Aorta (tissue), 5 donors: ENCODE measurements around the gene EHF. TPM values are rescaled to one million over a fixed set of nuclear protein-coding genes. Genes with fewer than 3 reads are reported as not detected.

Source experiments
- ATAC-seq: fragments of 200-7000 bp; cut with Tn5 transposase; one replicate; pipeline ENCODE4 v1.9.1; 2022; ENCODE audit warnings: moderate library complexity; ENCODE audit not compliant: low FRiP score
- DNase-seq, 2 donors: peaks; one replicate each; pipeline ENCODE4 v3.0.0-alpha.2; 2020
- H3K27ac ChIP-seq, 2 donors: one replicate each; pipeline ENCODE4 v1.5.1; 2013; ENCODE audit warnings: low read length in 2 of 2, mild to moderate bottlenecking in 2 of 2, moderate library complexity in 2 of 2, control low read depth in 1 of 2, inconsistent platforms in 1 of 2, low read depth in 1 of 2
- H3K27me3 ChIP-seq, 2 donors: one replicate each; pipeline ENCODE4 v1.6.1; 2013; ENCODE audit warnings: control low read depth in 1 of 2, low read length in 1 of 2, mild to moderate bottlenecking in 1 of 2, moderate library complexity in 1 of 2; ENCODE audit not compliant: insufficient read depth in 2 of 2, control insufficient read depth in 1 of 2
- H3K36me3 ChIP-seq, 2 donors: one replicate each; pipeline ENCODE4 v1.6.1; 2013; ENCODE audit warnings: control low read depth in 1 of 2, low read length in 1 of 2, mild to moderate bottlenecking in 1 of 2; ENCODE audit not compliant: insufficient read depth in 2 of 2, control insufficient read depth in 1 of 2
- H3K4me1 ChIP-seq, 2 donors: one replicate each; pipeline ENCODE4 v1.6.1; 2013; ENCODE audit warnings: low read length in 2 of 2, control low read depth in 1 of 2, mild to moderate bottlenecking in 1 of 2, moderate library complexity in 1 of 2; ENCODE audit not compliant: insufficient read depth in 2 of 2, control insufficient read depth in 1 of 2
- H3K4me3 ChIP-seq, 2 donors: one replicate each; pipeline ENCODE4 v1.5.1; 2013; ENCODE audit warnings: low read length in 2 of 2, control low read depth in 1 of 2, mild to moderate bottlenecking in 1 of 2
- H3K9me3 ChIP-seq: one replicate; pipeline ENCODE4 v1.6.1; 2013; ENCODE audit warnings: mild to moderate bottlenecking, low read length; ENCODE audit not compliant: control insufficient read depth
- WGBS, 2 donors: extraction: QIAGEN DNeasy Blood & Tissue Kit; methylation state at CpG; one replicate each; pipeline ENCODE4 v1.1.7; 2013; 5-methylcytosine and 5-hydroxymethylcytosine counted together
- intact Hi-C, 2 donors: fragments of 100-400 bp; cut with DNase I; formaldehyde crosslinking; loops; one replicate each; pipeline versions ENCODE4 v1.14.2 to v1.15.0; 2022
- polyA plus RNA-seq, 2 donors: library from polyadenylated mRNA; stranded (reverse); fragments of 200-250 nt; gene quantifications; one replicate each; pipeline ENCODE4 v1.2.3, GENCODE V29; 2013
- total RNA-seq, 2 donors: library from RNA; stranded (reverse); fragmentation: NEBNext Ultra II Directional; extraction: Animal tissue kit (Norgen Biotek cat#: 25700); gene quantifications; one replicate each; pipeline ENCODE4 v1.2.1, GENCODE V29; 2021
- donor health status: healthy with polysubstance abuse.
- donor health status: Bipolar disorder and iron deficiency.
- donor health status: DM: no; HTN: no; CAD: no.
- donor health status: DM: no; HTN: no; CAD: no.
- donor health status: DM: yes; HTN: yes; CAD: no.

EHF gene
- total and polyA plus RNA-seq, 4 donors = 0.36 to 8.5 (median 0.75) TPM; not detected in 1

DNA sequence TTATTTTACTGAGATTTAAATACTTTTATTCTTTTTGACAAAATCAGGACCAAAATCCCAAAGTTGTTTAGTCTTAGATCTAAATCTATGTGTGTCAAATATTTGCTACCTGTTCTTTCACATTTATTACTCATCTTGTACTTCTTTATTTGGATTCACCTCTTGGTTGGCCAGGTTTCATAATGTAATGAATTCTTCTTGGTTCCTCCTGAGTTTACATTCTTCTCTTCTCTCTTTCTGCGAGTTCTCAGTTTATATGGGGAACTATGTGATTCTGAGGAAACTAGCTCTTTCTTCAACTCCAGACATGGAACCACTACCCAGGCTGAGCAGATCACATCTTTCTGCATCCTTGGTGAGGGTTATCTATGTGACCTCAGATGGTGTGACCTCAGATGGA, 50.2 kb downstream of the EHF start:
- Histone ChIP-seq H3K9me3 (no peaks in the 10 kb centered on the region), H3K27me3 (peaks cover 0 to 6% of the 10 kb centered on the region in 2 donors), H3K27ac (no peak overlapping the region), H3K36me3 (no peaks in the 10 kb centered on the region), H3K4me1 (no peaks in the 10 kb centered on the region), H3K4me3 (no peak overlapping the region)
- intact Hi-C loops = no loop called here
- DNase-seq = no peak
- no peak for ATAC-seq
- WGBS, 2 donors = 78 to 88% methylated on average over 1 of the region's 1 CpG

DNA sequence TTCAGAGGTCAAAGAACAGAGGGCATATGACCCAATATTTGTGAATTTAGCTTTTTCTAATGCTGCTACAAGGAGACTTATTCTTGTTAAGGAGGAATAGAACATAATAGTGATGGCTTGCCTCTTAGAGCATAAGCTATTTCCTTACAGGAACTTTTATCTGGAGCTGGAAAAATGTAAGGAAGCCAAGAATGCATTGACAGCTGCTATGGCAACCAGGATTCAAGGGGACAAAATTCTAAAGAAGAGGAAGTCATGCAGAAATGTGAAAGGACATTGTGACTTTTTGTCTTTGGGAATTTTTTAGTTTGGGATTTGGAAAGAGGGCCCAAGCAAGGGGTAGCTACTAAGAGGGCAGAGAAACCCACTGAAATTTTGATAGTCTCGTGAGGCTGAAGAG, 51.1 kb downstream of the EHF start:
- intact Hi-C loops = no loop called here
- H3K36me3 ChIP-seq = no peaks in the 10 kb centered on the region
- WGBS, 2 donors = 51 to 57% methylated on average over 1 of the region's 1 CpG
- H3K9me3 ChIP-seq = no peaks in the 10 kb centered on the region
- no peak for DNase-seq
- no peak overlapping the region for H3K4me3 ChIP-seq
- H3K27ac ChIP-seq = no peak overlapping the region
- H3K27me3 ChIP-seq = peaks cover 0 to 6% of the 10 kb centered on the region in 2 donors
- ATAC-seq = no peak
- H3K4me1 ChIP-seq = no peaks in the 10 kb centered on the region

DNA sequence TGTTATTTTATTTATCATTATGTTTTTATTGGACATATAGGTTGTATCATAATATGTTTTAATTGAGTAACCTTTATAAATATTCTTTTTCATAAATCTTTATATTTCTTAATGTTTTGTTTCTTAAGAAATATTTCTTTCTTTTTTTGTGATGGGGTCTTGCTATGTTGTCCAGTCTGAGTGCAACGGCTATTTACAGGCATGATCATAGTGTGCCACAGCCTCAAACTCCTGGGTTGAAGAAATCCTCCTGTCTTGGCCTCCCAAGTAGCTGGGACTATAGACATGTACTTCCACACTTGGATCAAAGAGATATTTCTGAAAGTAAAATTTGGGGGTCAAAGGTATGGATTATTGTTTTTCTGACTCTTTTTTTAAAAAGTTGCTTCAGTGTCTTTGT, 53.1 kb downstream of the EHF start:
- H3K9me3 ChIP-seq = no peaks in the 10 kb centered on the region
- H3K27ac ChIP-seq = no peak overlapping the region
- no peak overlapping the region for H3K4me3 ChIP-seq
- no peak for ATAC-seq
- H3K27me3 ChIP-seq = peaks cover 0 to 2% of the 10 kb centered on the region in 2 donors
- 0 to 90% methylated on average over 1 of the region's 1 CpG for WGBS, 2 donors
- no peak for DNase-seq
- H3K4me1 ChIP-seq = no peaks in the 10 kb centered on the region
- intact Hi-C loops = no loop called here
- H3K36me3 ChIP-seq = no peaks in the 10 kb centered on the region

DNA sequence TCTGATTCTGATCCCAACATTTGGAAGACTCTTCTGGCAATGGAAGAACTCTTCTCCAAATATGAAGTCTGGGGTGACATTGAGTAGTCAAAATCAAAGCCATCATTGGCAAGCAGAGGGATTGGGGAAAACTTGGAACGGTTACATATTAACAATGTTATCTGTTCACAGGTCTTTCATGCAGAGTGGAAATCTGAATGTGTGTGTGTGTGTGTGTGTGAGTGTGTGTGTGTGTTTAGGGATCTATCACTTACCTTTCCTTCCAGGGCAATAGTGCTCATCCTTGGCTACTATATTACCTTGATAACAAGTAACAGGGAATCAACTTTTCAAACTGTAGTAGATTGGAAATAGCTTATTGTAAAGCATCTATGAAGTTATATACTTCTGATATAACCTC, 55.3 kb downstream of the EHF start:
- no peak overlapping the region for H3K4me3 ChIP-seq
- peaks cover 0 to 1% of the 10 kb centered on the region in 2 donors for H3K27me3 ChIP-seq
- H3K4me1 ChIP-seq = no peaks in the 10 kb centered on the region
- H3K27ac ChIP-seq = no peak overlapping the region
- peaks cover under 1% of the 10 kb centered on the region for H3K9me3 ChIP-seq
- no peak for DNase-seq
- 84 to 87% methylated on average over 1 of the region's 1 CpG for WGBS, 2 donors
- no peaks in the 10 kb centered on the region for H3K36me3 ChIP-seq
- intact Hi-C loops = no loop called here
- ATAC-seq = no peak

DNA sequence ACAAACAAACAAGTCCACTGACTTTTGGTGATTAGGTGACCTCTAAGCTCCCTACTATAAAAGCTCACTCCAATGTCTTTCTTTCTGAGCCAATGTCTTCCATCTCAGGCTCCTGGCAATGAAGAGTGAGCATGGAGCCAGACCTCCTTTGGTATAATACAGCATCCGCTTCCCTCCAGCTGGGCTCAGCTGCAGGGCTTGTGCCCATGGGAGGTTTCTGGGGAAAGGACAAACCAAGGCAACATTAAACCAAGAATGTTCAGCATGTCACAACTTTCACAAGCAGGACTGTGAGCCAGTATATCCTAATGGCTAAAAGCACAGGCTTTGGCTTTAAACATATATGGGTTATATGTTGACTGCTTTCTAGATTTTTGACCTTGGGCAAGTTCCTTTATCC, 58.8 kb downstream of the EHF start:
- H3K27me3 ChIP-seq = peaks cover 0 to 1% of the 10 kb centered on the region in 2 donors
- intact Hi-C loops = no loop called here
- DNase-seq (no peak), ATAC-seq (no peak)
- peaks cover 1% of the 10 kb centered on the region for H3K9me3 ChIP-seq
- no peak overlapping the region for H3K4me3 ChIP-seq
- WGBS, 2 donors = 85 to 93% methylated on average over 1 of the region's 1 CpG
- no peaks in the 10 kb centered on the region for H3K4me1 ChIP-seq
- no peaks in the 10 kb centered on the region for H3K36me3 ChIP-seq
- H3K27ac ChIP-seq = no peak overlapping the region

DNA sequence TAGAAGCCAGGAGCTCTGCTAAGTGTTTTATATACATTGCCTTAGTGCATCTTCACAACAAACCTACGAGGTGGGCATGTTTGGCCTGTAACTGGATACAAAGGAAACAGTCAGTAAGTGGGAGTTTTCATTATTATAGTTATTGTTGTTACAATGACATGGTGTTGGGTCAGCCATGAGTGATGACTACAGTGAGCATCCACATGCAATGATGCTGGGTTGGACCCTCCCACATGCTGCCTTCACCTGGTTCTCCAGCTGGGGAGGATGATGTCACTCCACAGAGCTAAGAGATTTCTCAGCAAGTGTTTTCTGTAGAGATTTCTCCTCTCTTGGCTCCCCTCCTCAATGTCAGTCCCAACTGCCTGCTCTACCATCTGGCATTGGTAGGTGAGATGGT, 59.3 kb downstream of the EHF start:
- 48 to 57% methylated on average over 1 of the region's 1 CpG for WGBS, 2 donors
- no peak for ATAC-seq

DNA sequence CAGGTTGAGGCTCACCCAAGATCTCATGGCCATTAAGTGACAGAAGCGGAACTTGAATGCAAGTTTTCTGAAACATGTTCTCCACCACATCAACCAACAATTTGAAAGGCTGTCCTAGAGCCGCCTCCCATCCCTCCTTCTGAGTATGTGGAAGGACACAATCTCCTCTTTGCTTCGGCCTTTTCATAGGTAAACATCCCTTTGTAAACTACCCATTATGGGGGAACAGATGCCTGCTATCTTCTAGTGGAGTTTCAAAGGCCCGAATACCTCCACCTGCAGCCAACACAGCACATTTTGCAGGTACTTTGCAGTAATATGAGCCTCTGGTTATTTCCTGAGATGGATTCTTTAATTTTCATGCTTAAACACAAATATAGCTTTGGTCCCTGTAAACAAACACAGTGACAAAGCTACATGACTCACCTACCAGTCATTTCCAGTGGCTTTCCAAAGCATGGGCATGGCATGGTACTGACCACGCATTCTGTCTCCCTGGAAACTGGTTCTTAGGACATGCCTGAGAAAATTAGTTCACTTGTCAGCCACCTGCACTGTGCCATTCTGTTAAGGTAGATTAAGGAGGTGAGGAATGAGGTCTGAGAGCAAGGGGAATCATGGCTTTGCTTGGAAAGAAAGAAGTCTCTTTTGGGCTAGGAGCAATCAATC, 60.2 kb downstream of the EHF start:
- no peaks in the 10 kb centered on the region for H3K36me3 ChIP-seq
- no peak overlapping the region for H3K4me3 ChIP-seq
- 82 to 84% methylated on average over 5 of the region's 5 CpGs for WGBS, 2 donors
- peaks cover 1% of the 10 kb centered on the region for H3K9me3 ChIP-seq
- intact Hi-C loops = no loop called here
- H3K4me1 ChIP-seq = no peaks in the 10 kb centered on the region
- no peak for DNase-seq
- ATAC-seq = no peak
- peaks cover 0 to 1% of the 10 kb centered on the region in 2 donors for H3K27me3 ChIP-seq
- no peak overlapping the region for H3K27ac ChIP-seq

More for the DNA sequence above, 59.3 kb downstream of the EHF start:
- Histone ChIP-seq H3K27ac (no peak overlapping the region), H3K27me3 (peaks cover 0 to 1% of the 10 kb centered on the region in 2 donors), H3K4me3 (no peak overlapping the region), H3K9me3 (peaks cover 1% of the 10 kb centered on the region), H3K36me3 (no peaks in the 10 kb centered on the region), H3K4me1 (no peaks in the 10 kb centered on the region)
- no peak for DNase-seq
- intact Hi-C loops = no loop called here

DNA sequence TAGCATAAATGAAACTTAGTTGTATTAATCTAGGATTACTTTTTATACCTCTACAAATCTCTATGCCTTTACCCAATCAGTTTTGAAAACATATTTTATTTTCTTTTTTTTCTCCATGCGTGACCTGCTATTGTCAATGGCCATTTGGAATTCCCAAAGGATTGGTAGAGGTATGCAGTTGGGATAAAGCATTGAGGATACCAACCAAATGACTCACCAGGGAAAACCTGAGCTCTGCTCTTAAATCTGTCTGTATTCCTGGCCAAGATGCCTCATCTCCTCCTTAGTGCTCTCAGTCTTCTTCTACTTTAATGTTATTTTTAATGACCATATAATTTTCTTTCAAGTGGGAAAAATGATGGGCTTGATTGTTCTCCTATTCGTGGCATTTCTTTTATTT, 61.9 kb downstream of the EHF start:
- ATAC-seq (no peak), DNase-seq (no peak)
- Histone ChIP-seq H3K4me1 (no peaks in the 10 kb centered on the region), H3K27me3 (peaks cover 0 to 1% of the 10 kb centered on the region in 2 donors), H3K36me3 (no peaks in the 10 kb centered on the region), H3K27ac (no peak overlapping the region), H3K9me3 (peaks cover 1% of the 10 kb centered on the region), H3K4me3 (no peak overlapping the region)
- WGBS, 2 donors = 63 to 64% methylated on average over 2 of the region's 2 CpGs
- intact Hi-C loops = no loop called here

DNA sequence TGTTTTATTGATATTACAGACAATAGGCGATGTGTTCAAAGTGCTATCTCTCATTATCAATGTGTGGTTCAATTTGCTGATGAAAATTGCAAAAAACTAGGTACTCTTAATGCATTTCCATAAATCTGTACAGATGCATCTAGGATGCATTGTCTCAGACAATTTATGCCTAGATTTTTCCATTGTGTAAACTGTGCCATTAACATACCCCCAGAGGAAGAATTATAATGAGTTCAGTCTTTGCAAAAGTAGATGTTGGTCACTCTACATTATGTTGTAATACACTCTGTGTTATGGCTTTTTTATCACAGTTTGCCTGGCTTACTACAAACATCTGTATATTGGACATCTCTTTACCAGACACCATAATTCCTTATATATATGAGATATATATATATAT, 62.5 kb downstream of the EHF start:
- 90 to 91% methylated on average over 1 of the region's 1 CpG for WGBS, 2 donors
- Histone ChIP-seq H3K4me1 (no peaks in the 10 kb centered on the region), H3K9me3 (peaks cover 1% of the 10 kb centered on the region), H3K27me3 (peaks cover 0 to 1% of the 10 kb centered on the region in 2 donors), H3K27ac (no peak overlapping the region), H3K4me3 (no peak overlapping the region), H3K36me3 (no peaks in the 10 kb centered on the region)
- intact Hi-C loops = no loop called here
- no peak for DNase-seq
- no peak for ATAC-seq
